ENCODE data around the gene TGFBR3. TPM values are rescaled to one million over a fixed set of nuclear protein-coding genes. Genes with fewer than 3 reads are reported as not detected.
A peak's percentile ranks its signal among the peaks of the same experiment; 100 is the strongest.

The TGFBR3 gene
- total and polyA plus RNA-seq, 8 donors: 6.0 to 34.8 (median 21.4) TPM

- intact Hi-C loops (cut with DNase I): no loop called here
- Histone ChIP-seq H3K4me3 (no peak overlapping the region), H3K4me1 (no peaks in the 10 kb centered on the region), H3K27ac (no peak overlapping the region), H3K27me3 (no peaks in the 10 kb centered on the region), H3K36me3 (no peaks in the 10 kb centered on the region), H3K9me3 (no peaks in the 10 kb centered on the region)
- ATAC-seq (no peak), DNase-seq (no peak), FAIRE-seq (no peak)
- TF ChIP-seq CTCF (IDR thresholded peaks at IDR 0.05): no peak
- WGBS, 2 donors: 86 to 89% methylated on average over 3 of the region's 3 CpGs
These were observed 22.5 kb downstream of the TGFBR3 start for GRCh38 chr1:91863498-91863897.

GRCh38 chr1:91862120-91862519, 23.8 kb downstream of the TGFBR3 start:
- WGBS, 2 donors: 95 to 100% methylated on average over 3 of the region's 3 CpGs
- Histone ChIP-seq H3K9me3 (no peaks in the 10 kb centered on the region), H3K4me3 (no peak overlapping the region), H3K27me3 (no peaks in the 10 kb centered on the region), H3K36me3 (no peaks in the 10 kb centered on the region), H3K27ac (no peak overlapping the region), H3K4me1 (no peaks in the 10 kb centered on the region)
- intact Hi-C loops (cut with DNase I): no loop called here
- no peak for DNase-seq
- no peak for FAIRE-seq
- no peak for TF ChIP-seq CTCF (IDR thresholded peaks at IDR 0.05)
- ATAC-seq: no peak

- Histone ChIP-seq H3K27me3 (no peaks in the 10 kb centered on the region), H3K9me3 (no peaks in the 10 kb centered on the region), H3K27ac (no peak overlapping the region), H3K36me3 (no peaks in the 10 kb centered on the region), H3K4me1 (peaks cover 4 to 13% (median 13%) of the 10 kb centered on the region in 3 donors), H3K4me3 (no peak overlapping the region)
- no peak for FAIRE-seq
- WGBS, 2 donors: 86 to 93% methylated on average over 2 of the region's 2 CpGs
- TF ChIP-seq CTCF (IDR thresholded peaks at IDR 0.05): no peak
- intact Hi-C loops (cut with DNase I): no loop called here
- DNase-seq: no peak
- no peak for ATAC-seq
These were observed 28.3 kb downstream of the TGFBR3 start for GRCh38 chr1:91857557-91858239.

- FAIRE-seq (no peak), DNase-seq (no peak), ATAC-seq (no peak)
- Histone ChIP-seq H3K27ac (no peak overlapping the region), H3K36me3 (no peaks in the 10 kb centered on the region), H3K27me3 (no peaks in the 10 kb centered on the region), H3K4me3 (no peak overlapping the region), H3K4me1 (peaks cover 4 to 13% (median 13%) of the 10 kb centered on the region in 3 donors), H3K9me3 (no peaks in the 10 kb centered on the region)
- WGBS, 2 donors: 14 to 24% methylated on average over 1 of the region's 1 CpG
- intact Hi-C loops (cut with DNase I): no loop called here
- no peak for TF ChIP-seq CTCF (IDR thresholded peaks at IDR 0.05)
These were observed 29.0 kb downstream of the TGFBR3 start for GRCh38 chr1:91856996-91857395.

- Histone ChIP-seq H3K27ac (peak overlapping the region in 2 of 4 donors; percentile 21 to 31), H3K9me3 (no peaks in the 10 kb centered on the region), H3K4me1 (peaks cover 4 to 24% (median 21%) of the 10 kb centered on the region in 3 donors), H3K27me3 (no peaks in the 10 kb centered on the region), H3K4me3 (no peak overlapping the region), H3K36me3 (no peaks in the 10 kb centered on the region)
- FAIRE-seq (no peak), DNase-seq (no peak), ATAC-seq (peak in 3 of 4 donors; percentile 39 to 81 (median 76))
- no peak for TF ChIP-seq CTCF (IDR thresholded peaks at IDR 0.05)
- intact Hi-C loops (cut with DNase I): no loop called here
- WGBS, 2 donors: 26 to 43% methylated on average over 3 of the region's 3 CpGs
These were observed 31.0 kb downstream of the TGFBR3 start for GRCh38 chr1:91854852-91855534.

All from pancreas (tissue), 10 donors.